HG03354 (cell line): ENCODE results near the gene STAT1.

Experiments used
- ATAC-seq: cut with Tn5 transposase; IDR thresholded peaks from one replicate; pipeline ENCODE4 v1.9.1; 2021; ENCODE audit warnings: mild to moderate bottlenecking; ENCODE audit not compliant: unreplicated experiment, poor library complexity, severe bottlenecking

STAT1 gene

GRCh38 chr2:191032588-191033429, 18.8 kb upstream of the STAT1 start:
- ATAC-seq = no peak

- ATAC-seq = no peak
These were observed 17.3 kb upstream of the STAT1 start for GRCh38 chr2:191031256-191031655.

GRCh38 chr2:191030521-191031154, 16.7 kb upstream of the STAT1 start:
- peak; percentile 95 for ATAC-seq

GRCh38 chr2:191029280-191029950, 15.4 kb upstream of the STAT1 start:
- ATAC-seq = no peak

GRCh38 chr2:191026377-191026776, 12.4 kb upstream of the STAT1 start:
- ATAC-seq = no peak

GRCh38 chr2:191025135-191025534, 11.2 kb upstream of the STAT1 start:
- no peak for ATAC-seq

GRCh38 chr2:191023235-191023679, 9.3 kb upstream of the STAT1 start:
- no peak for ATAC-seq

GRCh38 chr2:191020742-191021381, 6.9 kb upstream of the STAT1 start:
- ATAC-seq = peak; percentile 30

- peak; percentile 74 for ATAC-seq
These were observed 6.3 kb upstream of the STAT1 start for GRCh38 chr2:191020221-191020741.

- no peak for ATAC-seq
These were observed 5.4 kb upstream of the STAT1 start for GRCh38 chr2:191019376-191019775.

- no peak for ATAC-seq
These were observed 4.7 kb upstream of the STAT1 start for GRCh38 chr2:191018643-191019119.

- no peak for ATAC-seq
These were observed 4.1 kb upstream of the STAT1 start for GRCh38 chr2:191018048-191018447.

- no peak for ATAC-seq
These were observed 1.9 kb upstream of the STAT1 start for GRCh38 chr2:191015831-191016230.

- ATAC-seq = no peak
These were observed 1.3 kb upstream of the STAT1 start for GRCh38 chr2:191015239-191015638.

GRCh38 chr2:191014653-191015020, 666 bp upstream of the STAT1 start:
- no peak for ATAC-seq

- ATAC-seq = no peak
These were observed 364 bp downstream of the STAT1 start for GRCh38 chr2:191013682-191013931.

GRCh38 chr2:191012845-191013681, 908 bp downstream of the STAT1 start:
- peak; percentile 4 for ATAC-seq

- no peak for ATAC-seq
These were observed 1.6 kb downstream of the STAT1 start for GRCh38 chr2:191012346-191012745.
